Stimulated activated naive CD8-positive, alpha-beta T cell treated with anti-CD3 and anti-CD28 coated beads, Interleukin-15, Interleukin-2, amounts not matched to agents 100 ng/mL and 50 ng/mL, for 24 hours (primary cell): Measurements from ENCODE around the gene CTSC.

Experiments
- H3K27ac Mint-ChIP-seq: one replicate; pipeline ENCODE4 v1.8.0; 2021; ENCODE audit warnings: mild to moderate bottlenecking, mixed read lengths
- H3K27me3 Mint-ChIP-seq: one replicate; pipeline ENCODE4 v1.8.0; 2021; ENCODE audit warnings: mixed read lengths
- H3K36me3 Mint-ChIP-seq: one replicate; pipeline ENCODE4 v1.8.0; 2021; ENCODE audit warnings: low read depth, mixed read lengths
- H3K4me1 Mint-ChIP-seq: one replicate; pipeline ENCODE4 v1.8.0; 2021; ENCODE audit warnings: low read depth, mixed read lengths
- H3K4me3 Mint-ChIP-seq: one replicate; pipeline ENCODE4 v1.8.0; 2021; ENCODE audit warnings: mild to moderate bottlenecking, mixed read lengths
- H3K9me3 Mint-ChIP-seq: one replicate; pipeline ENCODE4 v1.8.0; 2021; ENCODE audit warnings: mixed read lengths

Gene CTSC

GRCh38 chr11:88359114-88359513, 21.6 kb upstream of the CTSC start:
- Mint-ChIP-seq H3K36me3 (no peaks in the 10 kb centered on the region), H3K27me3 (no peaks in the 10 kb centered on the region), H3K9me3 (no peaks in the 10 kb centered on the region), H3K4me3 (no peak overlapping the region), H3K27ac (no peak overlapping the region), H3K4me1 (peaks cover 60% of the 10 kb centered on the region)

GRCh38 chr11:88358040-88358431, 20.5 kb upstream of the CTSC start:
- Mint-ChIP-seq H3K27ac (no peak overlapping the region), H3K4me3 (no peak overlapping the region), H3K4me1 (peaks cover 61% of the 10 kb centered on the region), H3K27me3 (no peaks in the 10 kb centered on the region), H3K36me3 (no peaks in the 10 kb centered on the region), H3K9me3 (no peaks in the 10 kb centered on the region)

DNA sequence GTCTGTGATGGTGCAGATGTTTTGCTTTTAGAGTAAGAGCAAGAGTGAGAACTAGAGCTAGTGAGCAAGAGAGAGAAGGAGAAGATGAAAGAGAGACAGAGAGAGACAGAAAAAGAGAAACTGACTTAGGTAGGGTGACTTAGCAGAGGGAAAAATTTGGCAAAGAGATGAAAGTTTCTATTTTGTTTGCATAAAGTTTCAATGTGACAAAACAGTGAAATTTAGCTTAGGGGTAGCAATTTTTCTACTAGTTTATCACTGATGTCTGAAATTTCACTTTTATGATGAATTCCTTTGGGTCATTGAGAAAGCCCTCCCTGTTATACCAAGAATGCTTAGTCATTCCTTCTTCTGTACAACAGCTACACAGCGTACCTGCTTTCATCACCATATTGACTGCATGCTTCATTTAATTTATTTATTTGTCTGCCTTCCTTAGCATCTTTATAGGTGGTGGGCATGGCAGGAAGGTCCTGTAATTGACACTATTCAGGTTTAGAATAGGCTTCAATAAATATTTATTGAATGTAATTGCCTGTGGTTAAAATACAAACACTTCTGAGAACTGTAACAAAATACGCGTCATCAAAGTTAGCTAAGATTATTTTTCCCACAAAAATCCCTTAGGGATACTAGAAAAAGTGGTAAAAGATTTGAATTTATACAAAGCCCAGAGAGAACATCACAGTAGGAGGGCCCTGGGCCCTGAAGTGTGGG, 19.9 kb upstream of the CTSC start:
- Mint-ChIP-seq H3K4me3 (no peak overlapping the region), H3K9me3 (no peaks in the 10 kb centered on the region), H3K4me1 (peaks cover 61% of the 10 kb centered on the region), H3K36me3 (no peaks in the 10 kb centered on the region), H3K27me3 (no peaks in the 10 kb centered on the region), H3K27ac (peak overlapping the region; percentile 84)

GRCh38 chr11:88355887-88356286, 18.4 kb upstream of the CTSC start:
- H3K27me3 Mint-ChIP-seq = no peaks in the 10 kb centered on the region
- no peaks in the 10 kb centered on the region for H3K9me3 Mint-ChIP-seq
- H3K36me3 Mint-ChIP-seq = no peaks in the 10 kb centered on the region
- no peak overlapping the region for H3K4me3 Mint-ChIP-seq
- no peak overlapping the region for H3K27ac Mint-ChIP-seq
- H3K4me1 Mint-ChIP-seq = peaks cover 61% of the 10 kb centered on the region

- Mint-ChIP-seq H3K4me3 (peak overlapping the region; percentile 15), H3K9me3 (no peaks in the 10 kb centered on the region), H3K4me1 (peaks cover 55% of the 10 kb centered on the region), H3K36me3 (no peaks in the 10 kb centered on the region), H3K27ac (peak overlapping the region; percentile 74), H3K27me3 (no peaks in the 10 kb centered on the region)
Observed at GRCh38 chr11:88354912-88355311, 17.4 kb upstream of the CTSC start.

DNA sequence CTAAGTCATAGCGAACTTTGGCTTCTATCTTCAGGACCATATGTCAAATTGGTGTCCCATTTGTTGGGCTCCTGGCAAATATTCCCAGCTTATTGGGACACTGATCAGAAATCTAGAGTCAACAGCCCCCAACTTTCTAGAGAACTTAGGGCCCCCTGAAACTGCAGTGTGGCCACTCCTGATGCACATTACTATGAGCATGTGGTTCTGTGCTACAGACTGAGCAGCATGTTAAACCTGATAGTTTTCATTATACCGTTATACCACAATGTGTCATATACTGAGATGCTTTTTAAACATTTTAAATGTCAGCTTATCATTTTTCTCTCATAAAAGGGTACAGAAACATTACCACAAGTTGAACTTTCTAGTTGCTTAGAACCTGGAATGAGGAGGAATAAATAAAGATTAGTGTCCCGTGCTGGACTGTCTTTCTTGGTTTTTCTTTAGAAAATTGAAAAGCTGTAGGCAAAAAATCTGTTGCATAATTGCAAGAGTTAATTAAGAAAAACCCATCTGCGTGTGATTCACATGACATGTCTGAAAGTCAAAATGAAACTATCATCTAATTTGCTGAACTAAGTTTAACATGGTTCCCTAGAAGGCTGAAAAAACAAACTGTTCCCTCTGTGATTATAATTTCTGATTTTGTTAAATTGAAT, 16.4 kb upstream of the CTSC start:
- Mint-ChIP-seq H3K9me3 (no peaks in the 10 kb centered on the region), H3K4me1 (peaks cover 46% of the 10 kb centered on the region), H3K36me3 (no peaks in the 10 kb centered on the region), H3K27me3 (no peaks in the 10 kb centered on the region), H3K27ac (peak overlapping the region; percentile 74), H3K4me3 (peak overlapping the region; percentile 32)

DNA sequence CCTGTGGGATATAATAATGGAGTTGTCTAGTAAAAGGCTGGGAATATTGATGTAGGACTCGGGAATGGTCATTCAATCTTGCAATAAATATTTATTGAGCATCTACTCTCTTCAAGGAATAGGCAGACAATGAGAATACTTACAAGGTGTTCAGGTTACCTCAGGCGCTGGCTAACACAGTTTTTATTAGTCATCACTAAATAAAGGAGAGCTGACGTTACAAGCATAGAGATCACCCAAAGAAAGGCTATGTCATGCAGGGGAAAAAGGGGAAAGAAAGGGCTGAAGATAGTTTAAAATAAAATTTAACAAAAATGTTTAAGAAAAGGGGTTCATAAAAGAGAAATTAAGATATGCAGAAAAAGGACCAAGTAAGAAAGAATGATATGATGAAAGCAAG, 15.8 kb upstream of the CTSC start:
- peak overlapping the region; percentile 45 for H3K27ac Mint-ChIP-seq
- H3K4me3 Mint-ChIP-seq = no peak overlapping the region
- H3K9me3 Mint-ChIP-seq = no peaks in the 10 kb centered on the region
- H3K4me1 Mint-ChIP-seq = peaks cover 46% of the 10 kb centered on the region
- no peaks in the 10 kb centered on the region for H3K36me3 Mint-ChIP-seq
- no peaks in the 10 kb centered on the region for H3K27me3 Mint-ChIP-seq

GRCh38 chr11:88352139-88352538, 14.6 kb upstream of the CTSC start:
- H3K27ac Mint-ChIP-seq = no peak overlapping the region
- no peaks in the 10 kb centered on the region for H3K9me3 Mint-ChIP-seq
- no peaks in the 10 kb centered on the region for H3K36me3 Mint-ChIP-seq
- no peaks in the 10 kb centered on the region for H3K27me3 Mint-ChIP-seq
- H3K4me3 Mint-ChIP-seq = no peak overlapping the region
- H3K4me1 Mint-ChIP-seq = peaks cover 36% of the 10 kb centered on the region

DNA sequence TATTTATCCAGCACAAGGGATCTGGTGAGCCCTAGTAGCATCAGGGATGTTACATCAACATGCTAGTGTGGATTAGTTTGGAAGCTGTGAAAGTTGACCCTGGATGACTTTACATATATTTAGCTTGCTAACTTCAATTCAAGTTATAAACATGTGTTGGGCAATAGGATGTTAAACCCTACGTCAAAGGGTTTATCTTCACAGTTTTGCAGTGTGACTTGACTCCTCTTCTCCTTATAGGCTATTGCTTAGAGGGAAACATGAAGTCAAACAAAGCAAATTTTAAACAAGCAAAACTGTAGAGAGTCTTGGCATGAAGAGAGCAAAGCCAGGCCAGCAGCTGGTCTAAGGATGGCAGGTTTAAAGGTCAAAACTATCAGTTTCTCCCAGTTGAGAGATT, 11.3 kb upstream of the CTSC start:
- Mint-ChIP-seq H3K27ac (no peak overlapping the region), H3K9me3 (no peaks in the 10 kb centered on the region), H3K4me1 (peaks cover 31% of the 10 kb centered on the region), H3K4me3 (no peak overlapping the region), H3K27me3 (no peaks in the 10 kb centered on the region), H3K36me3 (no peaks in the 10 kb centered on the region)

DNA sequence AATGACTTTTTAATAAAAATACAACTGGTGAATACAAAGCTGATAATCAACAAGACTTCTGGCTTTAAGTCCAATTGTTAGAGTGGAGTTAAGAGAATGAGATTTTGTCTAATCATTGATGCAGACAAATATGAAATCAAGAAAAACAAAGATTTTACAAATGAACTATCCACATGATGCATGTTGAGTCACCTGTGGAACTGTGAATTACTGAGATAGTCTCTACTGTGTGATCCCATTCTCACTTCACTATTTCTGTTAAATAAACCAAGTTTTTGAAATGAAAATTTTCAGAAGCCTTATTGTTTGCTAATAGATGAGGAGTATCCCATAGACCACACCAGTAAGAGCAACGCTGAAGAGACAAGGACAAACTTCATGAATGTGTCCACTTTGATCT, 8.4 kb upstream of the CTSC start:
- no peaks in the 10 kb centered on the region for H3K36me3 Mint-ChIP-seq
- no peaks in the 10 kb centered on the region for H3K27me3 Mint-ChIP-seq
- H3K4me3 Mint-ChIP-seq = no peak overlapping the region
- H3K4me1 Mint-ChIP-seq = peaks cover 27% of the 10 kb centered on the region
- no peak overlapping the region for H3K27ac Mint-ChIP-seq
- H3K9me3 Mint-ChIP-seq = no peaks in the 10 kb centered on the region

DNA sequence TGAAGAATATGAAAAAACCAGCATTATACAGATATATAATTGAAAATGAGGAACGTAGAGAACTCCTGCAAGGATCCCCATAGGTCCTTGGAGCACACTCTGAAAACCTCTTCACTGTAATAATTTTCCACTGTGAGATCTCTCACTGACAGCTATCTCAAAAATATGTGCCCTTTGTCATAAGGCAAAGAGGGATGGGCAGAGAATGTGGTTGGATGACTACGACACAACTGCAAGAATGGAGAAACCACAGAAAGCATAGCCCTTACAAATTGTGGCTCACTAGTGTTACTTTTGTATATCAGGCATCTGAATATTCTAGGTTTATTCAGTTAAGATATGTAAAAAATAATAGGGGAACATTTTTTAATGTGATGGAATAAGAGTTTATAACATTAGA, 7.9 kb upstream of the CTSC start:
- Mint-ChIP-seq H3K9me3 (no peaks in the 10 kb centered on the region), H3K27me3 (no peaks in the 10 kb centered on the region), H3K27ac (no peak overlapping the region), H3K4me3 (no peak overlapping the region), H3K4me1 (peaks cover 28% of the 10 kb centered on the region), H3K36me3 (no peaks in the 10 kb centered on the region)

GRCh38 chr11:88344869-88345268, 7.3 kb upstream of the CTSC start:
- no peak overlapping the region for H3K4me3 Mint-ChIP-seq
- H3K27me3 Mint-ChIP-seq = no peaks in the 10 kb centered on the region
- no peak overlapping the region for H3K27ac Mint-ChIP-seq
- no peaks in the 10 kb centered on the region for H3K36me3 Mint-ChIP-seq
- H3K4me1 Mint-ChIP-seq = peaks cover 34% of the 10 kb centered on the region
- no peaks in the 10 kb centered on the region for H3K9me3 Mint-ChIP-seq

- Mint-ChIP-seq H3K4me3 (no peak overlapping the region), H3K9me3 (no peaks in the 10 kb centered on the region), H3K27ac (no peak overlapping the region), H3K4me1 (peaks cover 51% of the 10 kb centered on the region), H3K27me3 (no peaks in the 10 kb centered on the region), H3K36me3 (no peaks in the 10 kb centered on the region)
Observed at GRCh38 chr11:88341522-88342251, 4.2 kb upstream of the CTSC start.

GRCh38 chr11:88340366-88340935, 2.9 kb upstream of the CTSC start:
- Mint-ChIP-seq H3K4me3 (no peak overlapping the region), H3K36me3 (peaks cover 3% of the 10 kb centered on the region), H3K4me1 (peaks cover 51% of the 10 kb centered on the region), H3K27ac (no peak overlapping the region), H3K9me3 (no peaks in the 10 kb centered on the region), H3K27me3 (no peaks in the 10 kb centered on the region)

DNA sequence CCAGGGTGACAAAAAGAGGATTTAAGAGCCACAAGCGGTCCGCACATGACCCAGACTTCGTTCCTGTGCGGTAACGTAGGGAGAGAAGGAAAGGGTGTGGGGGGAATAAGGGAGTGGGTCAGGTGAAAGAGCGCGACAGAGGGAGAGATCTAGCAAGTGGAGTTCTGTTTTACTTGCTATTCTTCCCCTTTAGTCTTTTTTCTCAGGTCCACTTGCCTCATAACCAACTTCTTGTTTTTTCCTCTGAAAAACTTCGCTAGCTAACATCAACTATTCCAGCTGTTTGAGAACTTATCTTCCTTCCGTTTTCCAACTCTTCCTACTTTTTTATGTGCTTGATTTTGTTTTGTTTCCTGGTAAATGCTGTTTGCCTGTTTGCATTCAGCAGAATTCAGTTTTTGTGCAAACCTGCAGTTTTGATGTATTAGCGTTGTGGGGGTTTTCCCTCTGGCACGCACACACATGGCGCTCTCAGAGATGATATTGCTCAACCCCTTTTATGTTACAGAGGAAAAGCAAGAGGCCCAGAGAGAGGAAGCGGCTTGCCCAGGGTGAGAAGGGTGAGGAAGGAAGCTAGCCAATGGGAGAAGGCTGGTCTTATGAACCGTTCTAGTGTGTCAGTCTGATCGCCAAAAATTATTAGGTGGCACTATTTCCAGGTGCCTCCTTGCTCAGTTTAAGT, 592 bp upstream of the CTSC start:
- Mint-ChIP-seq H3K4me3 (peak overlapping the region; percentile 87), H3K27ac (peak overlapping the region; percentile 90), H3K36me3 (peaks cover 25% of the 10 kb centered on the region), H3K9me3 (no peaks in the 10 kb centered on the region), H3K27me3 (no peaks in the 10 kb centered on the region), H3K4me1 (peaks cover 61% of the 10 kb centered on the region)
